Mucosa of descending colon (tissue), 3 donors: ENCODE results near the gene RGS7. TPM values are rescaled to one million over a fixed set of nuclear protein-coding genes. Genes with fewer than 3 reads are reported as not detected.

Source experiments
- ATAC-seq: fragments of 200-7000 bp; cut with Tn5 transposase; one replicate; pipeline ENCODE4 v1.9.1; 2020; ENCODE audit warnings: mild to moderate bottlenecking, moderate library complexity
- DNase-seq, 3 donors: peaks; one replicate each; pipeline ENCODE4 v3.0.0-alpha.2; 2020
- H3K36me3 ChIP-seq: fragments of 200-600 bp; one replicate; pipeline ENCODE4 v1.8.0; 2021; ENCODE audit warnings: low read depth, mild to moderate bottlenecking
- H3K4me1 ChIP-seq: fragments of 200-600 bp; one replicate; pipeline ENCODE4 v1.8.0; 2021; ENCODE audit warnings: low read depth, mild to moderate bottlenecking
- H3K4me3 ChIP-seq: fragments of 200-600 bp; one replicate; pipeline ENCODE4 v1.8.0; 2021; ENCODE audit warnings: mild to moderate bottlenecking
- H3K9me3 ChIP-seq: fragments of 200-600 bp; one replicate; pipeline ENCODE4 v1.8.0; 2021; ENCODE audit warnings: mild to moderate bottlenecking
- intact Hi-C, 2 donors: fragments of 100-400 bp; cut with DNase I in 1 of 2; cut with micrococcal nuclease in 1 of 2; formaldehyde crosslinking; loops; one replicate each; pipeline versions ENCODE4 v1.11.0 to v1.11.1; 2022; cut with DNase I, micrococcal nuclease
- total RNA-seq, 3 donors: library from RNA; stranded (reverse); fragmentation: NEBNext Ultra II Directional in 2 of 3; extraction: Animal tissue kit (Norgen Biotek cat#: 25700) in 2 of 3; gene quantifications; one replicate each; pipeline versions ENCODE4 v1.2.1 to v1.2.4, GENCODE V29; 2021 to 2023
- TF ChIP-seq, protein P1 (sequence below): fragments of 200-600 bp; IDR thresholded peaks from one replicate; pipeline ENCODE4 v1.8.0; 2022; ENCODE audit warnings: antibody characterized with exemption, mild to moderate bottlenecking
- donor health status: DM: no; HTN: no; CAD: no; lungs with moderate emphysema.
- donor health status: DM: no; HTN: no; CAD: no.
- donor health status: DM: no; HTN: yes; CAD: no.

The RGS7 gene
- total RNA-seq, 3 donors from 2014 or later: 0.51 TPM; not detected in 2

DNA sequence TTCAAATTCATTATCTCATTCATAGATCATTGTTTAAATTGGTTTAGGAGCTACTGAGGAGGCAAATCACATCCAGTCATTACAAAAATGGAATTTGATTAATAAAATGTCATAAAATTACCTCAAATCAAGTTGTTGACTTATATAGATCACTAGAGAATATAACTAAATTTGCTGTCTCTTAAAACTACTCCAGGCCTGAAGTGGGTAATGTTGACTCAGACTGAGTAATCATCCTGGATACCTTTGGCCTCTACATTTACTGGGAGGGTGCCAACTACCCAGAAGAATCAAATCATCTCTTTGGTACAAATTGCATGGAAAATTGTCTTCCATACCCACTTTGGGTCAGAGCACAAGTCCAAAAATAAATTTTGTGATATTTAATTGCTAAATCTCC lies 553.9 kb downstream of the RGS7 start:
- ATAC-seq (peak; percentile 34), DNase-seq (no peak)
- intact Hi-C loops: no loop called here
- Histone ChIP-seq H3K9me3 (no peaks in the 10 kb centered on the region), H3K36me3 (no peaks in the 10 kb centered on the region), H3K4me1 (no peaks in the 10 kb centered on the region), H3K4me3 (no peak overlapping the region)
- TF ChIP-seq, protein P1, sequence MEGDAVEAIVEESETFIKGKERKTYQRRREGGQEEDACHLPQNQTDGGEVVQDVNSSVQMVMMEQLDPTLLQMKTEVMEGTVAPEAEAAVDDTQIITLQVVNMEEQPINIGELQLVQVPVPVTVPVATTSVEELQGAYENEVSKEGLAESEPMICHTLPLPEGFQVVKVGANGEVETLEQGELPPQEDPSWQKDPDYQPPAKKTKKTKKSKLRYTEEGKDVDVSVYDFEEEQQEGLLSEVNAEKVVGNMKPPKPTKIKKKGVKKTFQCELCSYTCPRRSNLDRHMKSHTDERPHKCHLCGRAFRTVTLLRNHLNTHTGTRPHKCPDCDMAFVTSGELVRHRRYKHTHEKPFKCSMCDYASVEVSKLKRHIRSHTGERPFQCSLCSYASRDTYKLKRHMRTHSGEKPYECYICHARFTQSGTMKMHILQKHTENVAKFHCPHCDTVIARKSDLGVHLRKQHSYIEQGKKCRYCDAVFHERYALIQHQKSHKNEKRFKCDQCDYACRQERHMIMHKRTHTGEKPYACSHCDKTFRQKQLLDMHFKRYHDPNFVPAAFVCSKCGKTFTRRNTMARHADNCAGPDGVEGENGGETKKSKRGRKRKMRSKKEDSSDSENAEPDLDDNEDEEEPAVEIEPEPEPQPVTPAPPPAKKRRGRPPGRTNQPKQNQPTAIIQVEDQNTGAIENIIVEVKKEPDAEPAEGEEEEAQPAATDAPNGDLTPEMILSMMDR: no peak

DNA sequence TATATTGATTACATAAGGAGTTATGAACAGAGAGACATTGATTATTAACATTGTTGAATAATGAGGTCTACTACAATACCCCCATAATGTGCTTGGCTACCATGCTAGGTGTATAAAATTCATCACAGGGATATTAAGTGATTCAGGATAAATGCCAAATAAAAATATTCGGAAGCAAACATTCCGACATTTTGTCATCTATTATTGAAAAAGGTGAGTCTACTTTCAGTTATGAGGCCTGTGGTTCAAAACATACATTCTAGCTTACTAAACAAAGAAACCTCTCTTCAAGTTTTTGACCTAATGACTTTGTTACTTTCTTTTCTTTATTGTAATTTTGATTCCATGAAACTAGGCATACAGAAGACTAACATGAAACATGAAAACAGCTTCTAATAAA lies 554.7 kb downstream of the RGS7 start:
- no peaks in the 10 kb centered on the region for H3K4me1 ChIP-seq

DNA sequence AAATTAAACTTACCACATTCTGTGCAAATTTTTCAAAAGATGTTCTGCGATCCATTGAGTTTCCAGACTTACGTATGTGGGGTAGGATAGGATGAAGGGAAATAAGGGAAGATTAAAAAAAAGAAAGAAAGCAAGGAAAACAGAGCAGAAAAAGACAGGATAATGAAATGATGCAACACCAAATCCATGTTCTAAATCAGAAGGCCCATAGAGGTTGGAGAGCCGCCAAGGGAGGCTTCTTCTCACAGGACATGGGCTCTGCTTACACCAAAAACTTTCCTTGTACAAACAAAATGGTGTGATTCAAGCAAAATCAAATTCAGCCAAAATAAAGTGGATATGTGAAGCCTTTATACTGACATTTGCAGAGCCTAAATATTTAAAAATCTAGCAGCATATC lies 555.6 kb downstream of the RGS7 start:
- no peaks in the 10 kb centered on the region for H3K9me3 ChIP-seq
- no peaks in the 10 kb centered on the region for H3K36me3 ChIP-seq
- TF ChIP-seq, protein P1: no peak
- intact Hi-C loops: no loop called here
- no peaks in the 10 kb centered on the region for H3K4me1 ChIP-seq
- no peak for DNase-seq
- ATAC-seq: no peak
- no peak overlapping the region for H3K4me3 ChIP-seq

More for the DNA sequence above, 554.7 kb downstream of the RGS7 start:
- ATAC-seq: no peak
- Histone ChIP-seq H3K36me3 (no peaks in the 10 kb centered on the region), H3K9me3 (no peaks in the 10 kb centered on the region), H3K4me3 (no peak overlapping the region)
- no peak for DNase-seq
- TF ChIP-seq, protein P1: no peak
- intact Hi-C loops: no loop called here

DNA sequence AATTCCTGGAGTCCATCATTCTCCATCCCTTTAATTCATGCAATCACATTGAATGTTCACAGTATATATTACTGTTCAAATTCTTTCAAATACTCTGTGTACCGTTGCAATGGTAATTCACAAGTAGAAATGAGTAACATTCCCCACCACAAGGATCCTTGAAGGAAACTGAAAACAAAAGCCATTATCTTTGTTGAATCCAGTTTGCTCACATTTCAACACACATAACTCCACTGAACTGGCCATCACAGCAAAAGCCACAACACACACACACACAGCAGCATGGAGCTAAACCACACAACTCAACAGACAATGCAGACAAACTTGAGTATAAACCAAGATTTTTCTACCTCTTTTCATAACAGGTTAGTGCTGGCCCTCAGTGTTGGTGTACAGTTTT lies 556.7 kb downstream of the RGS7 start:
- no peak for DNase-seq

DNA sequence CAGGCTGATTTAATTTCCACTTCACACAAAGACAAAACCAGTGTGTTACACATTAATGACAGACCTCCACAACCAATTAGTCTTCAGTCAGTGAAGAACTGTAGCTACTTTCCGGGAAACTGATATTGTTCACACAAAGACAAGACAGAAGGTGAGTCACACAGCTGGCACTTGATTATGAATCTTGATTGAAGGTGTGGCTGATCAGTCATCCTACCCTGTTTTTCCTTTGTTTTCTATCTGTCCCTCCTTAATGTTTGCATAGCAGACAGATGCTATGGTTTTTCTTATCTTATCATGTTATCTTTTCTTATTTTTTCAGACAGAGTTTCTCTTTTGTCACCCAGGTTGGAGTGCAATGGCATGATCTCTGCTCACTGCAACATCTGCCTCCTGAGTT lies 560.0 kb downstream of the RGS7 start:
- ATAC-seq (peak; percentile 32), DNase-seq (no peak)
- Histone ChIP-seq H3K4me3 (no peak overlapping the region), H3K36me3 (no peaks in the 10 kb centered on the region), H3K4me1 (no peaks in the 10 kb centered on the region), H3K9me3 (no peaks in the 10 kb centered on the region)
- intact Hi-C loops: no loop called here
- TF ChIP-seq, protein P1: no peak

More for the DNA sequence above, 556.7 kb downstream of the RGS7 start:
- no peak for ATAC-seq
- Histone ChIP-seq H3K4me1 (no peaks in the 10 kb centered on the region), H3K36me3 (no peaks in the 10 kb centered on the region), H3K4me3 (no peak overlapping the region), H3K9me3 (no peaks in the 10 kb centered on the region)
- TF ChIP-seq, protein P1: no peak
- intact Hi-C loops: no loop called here
